ENCODE measurements around the gene E4F1. TPM values are rescaled to one million over a fixed set of nuclear protein-coding genes. Genes with fewer than 3 reads are reported as not detected.

E4F1 gene
- total and polyA plus RNA-seq, 2 of the 13 experiments (the other 11 are each of a cell fraction or from before 2014, with no cell fraction given), result 13.8 to 19.5 TPM

GRCh38 chr16:2270588-2271470 lies 47.4 kb downstream of the E4F1 start:
- BruUV-seq (replicated peaks), result no TSS peak
- in situ Hi-C loops (cut with HindIII; ENCODE audit: extremely low pct_ligation_motif_present, low pct_unique_long_range_greater_than_20kb), result no loop called here
- H3K27me3 ChIP-seq (ENCODE audit: control insufficient read depth in 1 of 2, insufficient read depth in 2 of 2, low read length in 2 of 2), result peaks cover 0 to 6% of the 10 kb centered on the region in 2 experiments; a peak in 4 of 5 replicates
- ATAC-seq (no peak), FAIRE-seq (no peak), DNase-seq (ENCODE audit: low spot score) (no peak)
- ChIA-PET CTCF (ENCODE audit: low intra/inter-chr PET ratio, low total read pairs) (no interaction called here), POLR2A (interaction anchor here (2.8 kb wide), 1 partner anchor 19 kb away, joined by 33 read pairs; the partner anchor contains the start of gene ECI1)
- peaks cover 24% of the 10 kb centered on the region for H3K4me1 ChIP-seq (ENCODE audit: insufficient read depth, low read length)
- H3K36me3 ChIP-seq (replicated peaks in 1 of 2; ENCODE audit: control insufficient read depth in 1 of 2, insufficient read depth in 2 of 2, low read length in 2 of 2), result 0 out of 5 replicates have a peak, but pooled peaks cover 0 to 2% of the 10 kb centered on the region in 2 experiments
- no peak overlapping the region for H3K4me2 ChIP-seq (ENCODE audit: low read depth, low read length)
- 86% methylated on average over 5 of the region's 15 CpGs for WGBS (ENCODE audit: low lambda C conversion rate)
- intact Hi-C loops (cut with micrococcal nuclease; ENCODE audit: unreplicated experiment), result no loop called here
- no peak overlapping the region for H3K9ac ChIP-seq (ENCODE audit: insufficient read depth, low read depth, low read length)
- peaks cover 24% of the 10 kb centered on the region for H3K79me2 ChIP-seq (ENCODE audit: insufficient read depth, low read length)
- no peaks in the 10 kb centered on the region for H3K9me3 ChIP-seq (ENCODE audit: low read length)
- H3K27ac ChIP-seq (ENCODE audit: extremely low read length, insufficient read depth, low read length), result no peak overlapping the region
- no peak overlapping the region for H2AFZ ChIP-seq (ENCODE audit: low read length)
- H4K20me1 ChIP-seq (ENCODE audit: insufficient read depth, low read length), result peaks cover 16% of the 10 kb centered on the region
- no peak overlapping the region for H3K4me3 ChIP-seq (replicated peaks in 1 of 3; ENCODE audit: insufficient read depth in 1 of 3, low read depth in 2 of 3, low read length in 3 of 3)
- TF ChIP-seq ZNF816 (CRISPR knock-in tag; IDR thresholded peaks at IDR 0.05; ENCODE audit: borderline replicate concordance) (no peak), MBD4 (IDR thresholded peaks at IDR 0.05; ENCODE audit: borderline replicate concordance, low read length) (no peak), ZNF280D (CRISPR knock-in tag; IDR thresholded peaks at IDR 0.05) (no peak), ZNF605 (CRISPR knock-in tag; IDR thresholded peaks at IDR 0.05) (no peak), SMARCC2 (IDR thresholded peaks at IDR 0.05) (no peak), ZNF318 (CRISPR knock-in tag; IDR thresholded peaks at IDR 0.05) (no peak), SAP130 (CRISPR knock-in tag; IDR thresholded peaks at IDR 0.05; ENCODE audit: low read depth) (no peak), NFIB (CRISPR knock-in tag; IDR thresholded peaks at IDR 0.05; ENCODE audit: borderline replicate concordance) (no peak), ZNF746 (CRISPR knock-in tag; IDR thresholded peaks at IDR 0.05) (no peak), MTA1 (CRISPR knock-in tag; IDR thresholded peaks at IDR 0.05; ENCODE audit: borderline replicate concordance) (no peak), SNAI1 (CRISPR knock-in tag; IDR thresholded peaks at IDR 0.05; ENCODE audit: borderline replicate concordance) (no peak)
